ENCODE data around the gene TOMM20. TPM values are rescaled to one million over a fixed set of nuclear protein-coding genes. Genes with fewer than 3 reads are reported as not detected.

Gene TOMM20
- total and polyA plus RNA-seq, 2 of the 8 experiments (the other 6 are each of a cell fraction or from before 2014, with no cell fraction given): 71.4 to 168 TPM

DNA sequence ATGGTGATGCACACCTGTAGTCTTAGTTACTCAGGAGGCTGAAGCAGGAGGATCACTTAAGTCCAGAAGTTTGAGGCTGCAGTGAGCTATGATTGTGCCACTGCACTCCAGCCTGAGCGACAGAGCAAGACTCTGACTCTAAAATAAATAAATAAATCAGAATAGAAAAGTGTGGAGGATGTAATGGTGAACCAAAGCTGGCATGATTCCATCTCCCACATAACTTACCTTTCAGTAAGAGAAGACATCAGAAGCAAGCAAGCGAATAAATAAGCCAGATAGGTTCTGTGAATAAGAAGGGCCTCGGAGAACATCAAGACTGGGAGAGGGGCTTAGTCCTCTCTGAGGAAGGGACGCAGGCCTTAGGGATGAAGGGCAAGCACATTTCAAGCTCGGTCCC, 59.5 kb downstream of the TOMM20 start:
- H3K18ac ChIP-seq (ENCODE audit: extremely low read depth, low read length): no peak overlapping the region
- H3K27ac ChIP-seq (ENCODE audit: low read depth, low read length): no peak overlapping the region
- H3K4ac ChIP-seq (replicated peaks; ENCODE audit: insufficient read length, low read depth, low read length): no peak overlapping the region
- H3K4me3 ChIP-seq (ENCODE audit: extremely low read depth in 1 of 4, insufficient read depth in 2 of 4, low read depth in 3 of 4, low read length in 4 of 4): no peak overlapping the region
- 87% methylated on average over 5 of the region's 5 CpGs; no CpG with 5 or more reads in 1 of the 2 experiments for WGBS, 2 experiments (ENCODE audit: extremely low coverage in 1 of 2, insufficient coverage in 1 of 2, insufficient read length in 1 of 2, insufficient replicate concordance in 2 of 2, low coverage in 1 of 2, low lambda C conversion rate in 2 of 2, missing lambda C conversion rate in 1 of 2)
- DNase-seq (ENCODE audit: low read depth in 1 of 2, low spot score in 2 of 2) (no peak), FAIRE-seq (no peak)
- H2BK5ac ChIP-seq (ENCODE audit: low read depth, low read length): no peak overlapping the region
- H4K5ac ChIP-seq (ENCODE audit: insufficient read length, low read depth, low read length): no peak overlapping the region
- H3K9ac ChIP-seq (replicated peaks in 1 of 4; ENCODE audit: extremely low read depth in 1 of 4, low read depth in 3 of 4, low read length in 3 of 4): no peak overlapping the region
- 0 out of 7 replicates have a peak, but pooled peaks cover 0 to 2% (median 0%) of the 10 kb centered on the region in 4 experiments for H3K4me1 ChIP-seq (replicated peaks in 1 of 4; ENCODE audit: control insufficient read depth in 3 of 4, insufficient read depth in 4 of 4, low read length in 3 of 4)
- no peaks in the 10 kb centered on the region for H3K9me3 ChIP-seq (ENCODE audit: insufficient read depth in 2 of 2, low read depth in 1 of 2, low read length in 1 of 2)
- H3K79me2 ChIP-seq (ENCODE audit: control insufficient read depth in 1 of 2, insufficient read depth in 2 of 2, low read length in 2 of 2): no peaks in the 10 kb centered on the region
- no peak overlapping the region for H2AFZ ChIP-seq (ENCODE audit: low read length)
- no peak overlapping the region for H3K23ac ChIP-seq (ENCODE audit: insufficient read length)
- H2BK120ac ChIP-seq (replicated peaks; ENCODE audit: low read depth, low read length): no peak overlapping the region
- ChIA-PET CTCF (ENCODE audit: partially characterized antibody) (interaction anchor here (0.7 kb wide), 2 partner anchors 15 to 112 kb away, joined by 3 to 4 read pairs; no protein-coding TSS in a partner anchor), POLR2A (ENCODE audit: partially characterized antibody) (interaction anchor here (0.9 to 1.2 kb wide), 2 partner anchors 15 to 46 kb away, joined by 3 read pairs; no protein-coding TSS in a partner anchor)
- H4K20me1 ChIP-seq (replicated peaks in 1 of 2; ENCODE audit: control insufficient read depth in 1 of 2, insufficient read depth in 2 of 2, low read length in 2 of 2): no peaks in the 10 kb centered on the region
- no peak overlapping the region for H2BK20ac ChIP-seq (ENCODE audit: low read length)
- no peak overlapping the region for H2AK5ac ChIP-seq (ENCODE audit: low read depth, low read length)
- H3K79me1 ChIP-seq (ENCODE audit: low read depth, low read length): no peaks in the 10 kb centered on the region
- H3K14ac ChIP-seq (ENCODE audit: insufficient read length): no peak overlapping the region
- no peak overlapping the region for H2BK12ac ChIP-seq (ENCODE audit: low read depth, low read length)
- no peak overlapping the region for H3K56ac ChIP-seq (replicated peaks; ENCODE audit: insufficient read length, low read depth, low read length)
- no peaks in the 10 kb centered on the region for H3K36me3 ChIP-seq (ENCODE audit: control insufficient read depth in 2 of 4, insufficient read depth in 4 of 4, low read length in 3 of 4)
- H4K8ac ChIP-seq (ENCODE audit: extremely low read depth, insufficient read depth, low read length): no peak overlapping the region
- no peaks in the 10 kb centered on the region for H3K23me2 ChIP-seq (ENCODE audit: low read depth, low read length)
- no peak overlapping the region for H3K4me2 ChIP-seq (ENCODE audit: insufficient read depth in 1 of 2, low read depth in 2 of 2, low read length in 2 of 2)
- H3K27me3 ChIP-seq (replicated peaks in 1 of 4; ENCODE audit: control insufficient read depth in 3 of 4, extremely low read depth in 1 of 4, insufficient read depth in 3 of 4, low read length in 3 of 4): no peaks in the 10 kb centered on the region
- H4K91ac ChIP-seq (replicated peaks; ENCODE audit: insufficient read length, low read length): no peak overlapping the region
- H2BK15ac ChIP-seq (ENCODE audit: low read length): no peak overlapping the region
- TF ChIP-seq EGR1 (IDR thresholded peaks at IDR 0.05; ENCODE audit: borderline replicate concordance, low read depth, low read length) (no peak), SIN3A (conservative IDR thresholded peaks at IDR 0.05 in 1 of 2, IDR thresholded peaks at IDR 0.05 in 1 of 2; ENCODE audit: low read depth in 1 of 2, low read length in 2 of 2) (no peak), CEBPB (IDR thresholded peaks at IDR 0.05; ENCODE audit: low read depth, low read length) (no peak), ASH2L (IDR thresholded peaks at IDR 0.05; ENCODE audit: low read length) (no peak), NANOG (IDR thresholded peaks at IDR 0.05; ENCODE audit: insufficient read depth, low read depth, low read length, poor library complexity, severe bottlenecking) (no peak), TAF7 (optimal IDR thresholded peaks at IDR 0.05; ENCODE audit: borderline replicate concordance, low read depth, low read length) (no peak), ZNF274 (IDR thresholded peaks at IDR 0.05; ENCODE audit: borderline replicate concordance, extremely low read depth, low read length) (no peak), HDAC2 (IDR thresholded peaks at IDR 0.05; ENCODE audit: borderline replicate concordance in 1 of 2, low read depth in 2 of 2, low read length in 2 of 2) (no peak), SP1 (IDR thresholded peaks at IDR 0.05; ENCODE audit: low read depth, low read length) (no peak), EZH2 (IDR thresholded peaks at IDR 0.05; ENCODE audit: low read depth, low read length, severe bottlenecking) (no peak), JUN (IDR thresholded peaks at IDR 0.05; ENCODE audit: low read depth, low read length) (no peak), BCL11A (IDR thresholded peaks at IDR 0.05; ENCODE audit: low read depth in 2 of 2, low read length in 2 of 2) (no peak)
- TF ChIP-seq, protein P1, sequence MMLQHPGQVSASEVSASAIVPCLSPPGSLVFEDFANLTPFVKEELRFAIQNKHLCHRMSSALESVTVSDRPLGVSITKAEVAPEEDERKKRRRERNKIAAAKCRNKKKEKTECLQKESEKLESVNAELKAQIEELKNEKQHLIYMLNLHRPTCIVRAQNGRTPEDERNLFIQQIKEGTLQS (IDR thresholded peaks at IDR 0.05; ENCODE audit: insufficient read depth, low read depth, low read length): no peak

All from H1 (cell line).